ENCODE results near the gene MAPKAPK3.

- TF ChIP-seq CTCF (IDR thresholded peaks at IDR 0.05) = no peak
- TF ChIP-seq POLR2A (IDR thresholded peaks at IDR 0.05) = no peak
Measured at GRCh38 chr3:50620420-50620819, 3.5 kb downstream of the MAPKAPK3 start.
